UCSD-AML1 (cell line): ENCODE measurements around the gene CDKN1B.

Experiments
- DNase-seq: peaks from one replicate; lab custom pipeline; 2025; ENCODE audit not compliant: unreplicated experiment; lab: John Stamatoyannopoulos, UW

The CDKN1B gene

DNA sequence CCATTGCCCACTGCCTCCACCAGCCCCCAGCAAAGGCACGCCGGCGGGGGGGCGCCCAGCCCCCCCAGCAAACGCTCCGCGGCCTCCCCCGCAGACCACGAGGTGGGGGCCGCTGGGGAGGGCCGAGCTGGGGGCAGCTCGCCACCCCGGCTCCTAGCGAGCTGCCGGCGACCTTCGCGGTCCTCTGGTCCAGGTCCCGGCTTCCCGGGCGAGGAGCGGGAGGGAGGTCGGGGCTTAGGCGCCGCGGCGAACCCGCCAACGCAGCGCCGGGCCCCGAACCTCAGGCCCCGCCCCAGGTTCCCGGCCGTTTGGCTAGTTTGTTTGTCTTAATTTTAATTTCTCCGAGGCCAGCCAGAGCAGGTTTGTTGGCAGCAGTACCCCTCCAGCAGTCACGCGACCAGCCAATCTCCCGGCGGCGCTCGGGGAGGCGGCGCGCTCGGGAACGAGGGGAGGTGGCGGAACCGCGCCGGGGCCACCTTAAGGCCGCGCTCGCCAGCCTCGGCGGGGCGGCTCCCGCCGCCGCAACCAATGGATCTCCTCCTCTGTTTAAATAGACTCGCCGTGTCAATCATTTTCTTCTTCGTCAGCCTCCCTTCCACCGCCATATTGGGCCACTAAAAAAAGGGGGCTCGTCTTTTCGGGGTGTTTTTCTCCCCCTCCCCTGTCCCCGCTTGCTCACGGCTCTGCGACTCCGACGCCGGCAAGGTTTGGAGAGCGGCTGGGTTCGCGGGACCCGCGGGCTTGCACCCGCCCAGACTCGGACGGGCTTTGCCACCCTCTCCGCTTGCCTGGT lies at the start of gene CDKN1B:
Gene CDKN1B, plus strand, starts transcription at position 576 of the 793 bp plus-strand sequence. CDS start 472 bp downstream, outside the sequence.
- DNase-seq = peak; percentile 91

DNA sequence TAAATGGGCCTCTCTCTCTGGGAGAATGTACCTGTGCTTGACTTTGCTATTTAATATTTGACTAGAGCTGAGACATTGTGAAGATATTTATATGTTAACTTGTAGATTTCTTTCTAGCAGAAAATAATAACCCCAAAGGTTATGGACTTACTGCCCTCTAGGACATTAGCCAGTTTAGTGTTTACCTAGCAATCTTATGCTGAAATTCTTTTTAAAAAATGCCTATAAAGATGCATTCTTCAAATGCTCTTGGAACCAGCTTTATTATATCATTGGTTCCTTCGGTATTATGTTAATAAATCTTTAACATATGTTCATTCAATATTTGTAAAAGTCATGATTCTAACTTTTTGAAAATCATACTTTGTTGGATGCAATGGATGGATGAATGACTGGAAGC lies 49.2 kb upstream of the CDKN1B start:
- no peak for DNase-seq

DNA sequence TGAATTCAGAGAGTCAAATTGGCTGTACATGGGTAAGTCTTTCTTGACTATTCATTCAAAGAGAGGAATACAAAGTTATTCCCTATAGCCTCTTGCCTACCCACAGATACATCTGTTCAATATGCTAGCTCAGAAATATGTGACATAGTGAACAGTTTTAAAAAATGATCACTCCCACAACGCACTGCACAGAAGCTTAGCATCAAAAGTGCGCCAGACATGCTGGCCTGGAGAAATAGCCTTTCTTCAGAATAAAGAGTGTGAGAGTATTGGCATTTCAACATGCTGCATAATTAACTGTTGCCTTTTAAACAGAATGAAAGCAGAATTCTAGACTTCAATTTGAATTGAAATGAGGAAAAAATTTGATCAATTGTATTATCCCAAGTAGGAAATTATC lies 48.1 kb upstream of the CDKN1B start:
- no peak for DNase-seq

DNA sequence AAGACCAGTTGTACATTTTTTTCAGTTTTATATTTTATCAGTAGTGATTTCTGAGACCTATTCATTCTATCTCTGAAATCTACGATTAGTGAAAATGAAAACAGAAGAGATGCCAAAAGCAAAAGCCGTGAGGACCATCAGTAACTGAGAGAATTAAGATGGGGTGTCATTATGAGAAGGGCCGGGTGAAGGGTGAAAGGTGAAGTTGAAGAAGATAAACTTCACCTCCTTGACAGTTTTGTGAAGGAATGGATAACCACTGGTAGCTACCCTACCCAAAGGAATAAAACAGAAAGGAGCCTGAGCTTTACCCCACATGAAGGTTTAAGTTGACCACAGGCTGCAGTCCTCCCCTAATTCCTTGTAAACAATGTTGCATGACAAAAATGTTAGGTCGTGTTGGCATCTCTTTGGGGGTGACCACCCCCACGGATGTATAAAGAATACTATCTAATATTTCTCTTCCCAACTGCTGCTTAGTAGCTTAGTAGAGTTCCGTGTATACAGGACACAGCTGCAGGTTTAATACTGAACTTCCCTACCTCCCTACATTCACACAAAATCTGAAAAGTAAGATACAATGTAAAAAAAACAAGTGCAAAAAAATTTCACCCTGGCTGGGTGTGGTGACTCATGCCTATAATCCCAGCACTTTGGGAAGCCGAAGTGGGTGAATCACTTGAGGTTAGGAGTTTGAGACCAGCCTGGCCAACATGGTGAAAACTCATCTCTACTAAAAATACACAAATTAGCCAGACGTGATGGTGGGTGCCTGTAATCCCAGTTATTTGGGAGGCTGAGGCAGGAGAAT lies 45.1 kb upstream of the CDKN1B start:
- DNase-seq = no peak

DNA sequence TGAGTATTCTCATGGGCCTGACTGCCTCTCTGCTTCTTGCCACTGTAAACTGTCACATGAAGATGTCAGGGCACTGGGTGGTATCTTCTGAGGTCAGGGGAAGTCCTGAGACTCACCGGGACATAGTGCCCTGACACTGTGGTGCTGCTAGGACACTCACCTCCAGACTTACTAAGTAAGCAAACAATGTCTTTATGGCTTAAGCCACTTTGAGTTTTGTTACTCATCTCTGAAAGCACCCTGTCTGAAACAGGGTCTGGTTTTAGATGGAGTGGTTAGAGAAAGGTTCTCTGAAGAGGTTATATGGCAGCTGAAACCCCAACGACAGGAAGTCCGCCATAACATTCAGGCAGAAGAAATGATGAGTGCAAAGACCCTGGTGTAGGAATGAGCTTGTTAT lies 43.9 kb upstream of the CDKN1B start:
- no peak for DNase-seq

DNA sequence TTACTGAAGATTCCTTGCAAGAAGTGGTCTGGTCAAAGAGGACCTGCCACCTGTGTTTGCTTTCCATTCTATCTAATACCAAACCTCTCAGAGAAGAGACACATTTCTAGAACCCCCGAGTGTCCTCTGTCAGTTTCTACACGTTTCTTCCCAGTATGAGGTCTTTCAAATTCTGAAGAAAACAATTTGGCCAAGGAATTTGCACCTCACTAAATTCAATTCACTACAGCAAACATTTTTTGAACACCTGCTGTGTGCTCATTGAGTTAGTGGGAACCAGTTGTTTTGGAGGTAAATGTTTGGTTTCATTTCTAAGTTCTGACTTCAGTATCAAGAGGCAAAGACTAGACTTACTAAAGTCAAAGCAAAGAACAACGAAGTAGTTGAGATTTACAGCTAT lies 40.6 kb upstream of the CDKN1B start:
- no peak for DNase-seq

DNA sequence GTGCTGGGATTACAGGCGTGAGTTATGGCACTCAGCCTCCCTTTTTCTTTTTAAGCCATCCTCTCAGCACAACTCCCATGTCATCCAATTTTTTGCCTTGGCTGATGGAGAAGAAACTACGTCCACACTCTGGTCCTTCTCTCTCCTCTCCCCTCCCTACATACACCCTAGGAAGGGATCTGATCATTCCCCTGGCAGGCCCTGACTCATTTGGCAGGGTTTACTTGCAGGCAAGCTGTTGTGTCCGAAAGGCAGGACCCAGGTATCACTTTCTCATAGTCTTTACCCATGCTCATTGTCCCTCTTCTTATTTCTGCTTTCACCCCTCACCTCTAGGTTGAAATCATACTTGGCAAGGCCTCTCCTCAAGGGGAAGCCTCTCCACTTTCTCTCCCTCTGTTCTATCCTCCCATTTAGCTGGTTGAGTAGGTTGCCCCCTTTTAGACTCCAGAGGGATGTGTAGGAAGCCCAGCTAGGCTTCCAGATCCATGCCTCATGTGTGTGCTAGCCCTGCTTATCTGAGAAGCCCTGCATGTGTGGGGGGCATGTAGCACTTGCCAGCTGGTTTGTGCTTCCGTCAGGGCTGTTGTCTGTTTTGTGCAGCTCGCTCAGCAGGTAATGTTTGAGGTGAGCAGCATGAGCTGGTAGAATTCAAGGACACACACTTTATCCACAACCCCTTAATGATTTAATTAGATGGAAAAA lies 36.0 kb upstream of the CDKN1B start:
- no peak for DNase-seq

DNA sequence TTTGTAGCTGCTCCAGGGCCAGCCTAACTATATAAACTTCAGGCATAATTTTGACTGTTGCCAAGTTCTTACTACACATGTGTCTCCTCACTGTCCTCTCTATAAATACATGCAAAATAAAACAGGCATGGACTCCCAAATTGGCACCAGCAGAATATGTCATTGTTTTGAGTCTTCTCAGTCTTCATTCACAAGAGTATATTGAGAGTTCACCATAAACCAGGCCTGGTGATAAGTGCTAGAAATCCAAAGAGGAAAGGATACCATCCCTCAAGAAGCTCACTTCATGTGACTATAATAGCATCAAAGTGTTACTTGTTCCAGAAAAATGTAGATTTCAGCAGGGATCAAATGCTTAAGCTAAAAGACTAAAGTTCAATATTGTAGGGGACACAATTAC lies 34.9 kb upstream of the CDKN1B start:
- DNase-seq = no peak

DNA sequence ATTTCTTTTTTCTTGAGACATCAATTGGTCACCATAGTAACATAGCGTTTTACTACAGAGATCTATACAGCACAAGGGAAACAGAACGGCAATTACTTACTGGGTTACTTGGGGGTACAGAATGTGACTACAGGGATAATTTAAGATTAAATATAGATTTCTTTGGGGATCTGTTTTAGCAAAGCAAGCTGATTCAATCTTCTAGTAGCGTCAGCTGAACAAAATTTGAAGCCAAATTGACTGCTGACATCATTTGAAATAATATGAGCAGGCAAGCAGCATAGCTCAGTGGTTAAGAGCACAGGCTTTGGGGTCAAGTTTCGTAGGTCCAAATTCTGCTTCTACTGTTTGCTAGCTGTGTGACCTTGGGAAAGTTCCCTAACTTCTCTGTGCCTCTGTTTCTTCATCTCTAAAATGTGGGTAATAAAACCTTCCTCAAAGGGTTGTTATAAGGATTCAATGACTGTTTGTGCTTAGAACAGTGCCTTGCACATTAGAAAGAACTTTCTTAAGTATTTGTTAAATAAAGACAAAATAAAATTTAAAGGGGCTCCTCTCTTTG lies 34.0 kb upstream of the CDKN1B start:
- DNase-seq = no peak

DNA sequence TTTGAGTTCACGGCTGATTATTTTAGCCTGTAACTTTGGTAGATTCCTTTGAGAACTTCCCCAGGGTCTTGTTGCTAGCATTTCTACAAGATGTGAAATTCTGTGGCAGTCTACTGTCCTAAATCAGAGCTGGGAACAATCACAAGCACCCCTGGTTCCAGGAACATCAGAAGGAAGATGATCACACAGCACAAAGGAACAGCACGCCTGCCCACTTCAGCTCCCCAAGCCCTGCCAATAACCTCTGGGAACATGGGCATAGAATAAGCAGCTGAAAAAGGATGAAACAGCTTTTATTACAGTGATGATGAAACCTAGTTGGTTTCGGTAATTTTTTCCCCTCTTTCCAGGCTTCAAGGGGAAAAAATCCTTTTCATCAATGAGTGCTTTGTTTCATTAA lies 33.4 kb upstream of the CDKN1B start:
- DNase-seq = no peak

DNA sequence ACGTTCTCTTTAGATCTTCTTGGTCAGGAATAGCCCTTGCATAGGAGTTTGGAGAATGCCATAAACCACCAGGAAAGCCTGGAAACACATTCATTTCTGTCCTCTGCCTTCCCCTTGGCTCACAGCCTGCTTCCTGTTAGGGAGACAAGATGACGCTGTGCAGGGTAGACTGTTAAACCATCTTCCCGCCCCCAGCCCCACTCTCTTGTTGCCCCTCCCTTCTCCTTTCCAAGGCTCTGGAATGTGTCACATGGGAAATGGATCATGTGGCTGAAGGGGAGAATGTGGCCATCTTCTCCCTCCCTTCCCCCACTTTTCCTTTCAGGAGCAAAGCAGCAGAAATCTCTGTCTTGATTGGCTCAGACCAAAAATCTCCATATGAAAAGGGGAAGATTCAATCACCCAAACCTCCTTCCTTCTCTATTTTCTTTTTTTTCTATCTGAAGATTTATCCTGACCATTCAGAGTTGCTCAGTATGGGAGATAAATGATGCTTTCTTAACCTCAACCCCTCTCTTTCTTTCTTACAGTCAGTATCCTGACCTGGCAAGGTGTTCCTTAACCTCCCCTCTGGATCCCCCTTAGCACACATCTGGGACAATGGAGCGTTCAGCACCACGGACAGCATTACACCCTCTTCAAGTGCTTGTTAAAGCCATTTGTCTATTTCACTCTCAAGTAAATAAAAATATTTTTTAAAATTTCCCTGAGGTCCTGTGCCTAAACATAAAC lies 32.6 kb upstream of the CDKN1B start:
- no peak for DNase-seq

DNA sequence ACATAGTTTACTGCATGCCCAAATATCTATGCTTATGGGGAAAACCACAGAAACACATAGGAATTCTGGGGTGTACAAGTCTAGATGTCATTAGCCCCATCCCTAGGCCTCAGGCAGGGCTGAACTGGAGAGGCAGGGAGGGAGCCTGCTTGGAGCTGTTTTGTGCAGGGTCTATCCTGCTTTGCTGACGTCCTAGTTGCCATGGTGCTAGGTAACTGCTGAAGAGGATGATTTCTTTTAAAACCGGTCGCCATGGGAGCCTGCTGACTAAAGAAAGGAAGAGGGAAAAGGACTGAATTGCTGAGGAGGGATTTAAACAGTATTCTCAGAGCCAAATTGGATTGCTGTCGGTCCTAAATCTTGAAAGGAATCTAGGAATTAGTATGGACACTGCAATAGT lies 31.9 kb upstream of the CDKN1B start:
- no peak for DNase-seq

DNA sequence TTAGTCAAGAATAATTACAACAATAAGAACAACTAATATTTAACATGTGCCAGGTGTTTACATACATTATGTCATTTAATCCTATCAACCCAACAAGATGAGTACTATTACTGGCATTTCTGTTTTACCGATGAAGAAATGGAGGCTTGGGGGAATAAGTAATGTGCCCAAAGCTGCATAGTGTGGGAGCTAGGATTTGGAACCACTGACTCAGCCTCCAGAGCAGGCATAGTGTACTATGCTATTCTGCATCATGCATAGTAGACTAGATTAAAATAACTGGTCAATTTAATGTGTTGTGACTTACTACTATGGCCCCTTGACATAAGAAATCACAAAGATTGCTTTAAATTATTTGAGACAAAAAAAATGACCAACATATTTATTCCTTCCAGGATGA lies 30.7 kb upstream of the CDKN1B start:
- DNase-seq = no peak

DNA sequence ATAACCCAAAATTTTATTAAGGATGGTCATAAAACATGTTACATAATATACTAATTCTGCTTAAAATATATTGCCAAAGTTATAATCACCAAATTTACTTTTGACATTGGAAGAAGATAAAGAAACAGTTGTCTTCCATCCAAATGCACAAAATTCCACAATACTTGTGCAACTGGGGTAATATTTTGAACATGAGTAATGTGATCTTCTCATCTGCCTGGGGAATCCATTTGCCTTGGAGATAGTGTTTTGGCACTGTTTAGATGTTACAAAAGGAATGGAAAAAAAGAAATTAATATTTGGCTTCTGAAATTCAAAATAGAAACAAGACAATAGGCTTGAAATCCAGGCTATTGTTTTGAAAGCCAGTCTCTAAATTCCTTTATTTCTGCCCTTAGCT lies 30.2 kb upstream of the CDKN1B start:
- no peak for DNase-seq

DNA sequence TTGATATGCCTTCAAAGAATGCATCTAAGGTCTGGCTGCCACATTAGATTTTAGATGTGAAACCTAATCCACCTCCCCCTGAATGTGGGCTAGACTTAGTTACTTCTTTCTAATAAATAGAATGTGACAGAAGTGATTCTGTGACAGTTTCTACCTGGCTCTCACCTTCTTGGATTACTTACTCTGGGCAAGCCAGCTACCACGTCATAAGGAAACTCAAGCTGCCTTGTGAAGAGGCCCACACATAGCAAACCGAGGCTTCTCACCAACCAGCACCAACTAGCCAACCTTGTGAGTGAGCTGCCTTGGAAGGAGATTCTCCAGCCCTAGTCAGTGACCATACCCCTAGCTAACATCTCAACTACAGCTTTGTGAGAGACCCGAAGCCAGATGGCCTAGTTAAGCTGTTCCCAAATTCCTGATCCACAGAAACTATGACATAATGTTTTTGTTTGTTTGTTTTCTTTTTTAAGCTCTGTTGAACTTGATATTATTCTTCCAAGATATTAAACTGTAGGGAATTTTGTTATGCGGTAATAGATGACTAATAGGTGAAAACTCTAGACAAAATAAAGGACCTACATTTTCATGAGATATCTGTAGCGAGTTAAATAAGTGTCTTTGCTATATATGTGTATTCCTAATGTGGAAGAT lies 27.4 kb upstream of the CDKN1B start:
- no peak for DNase-seq

DNA sequence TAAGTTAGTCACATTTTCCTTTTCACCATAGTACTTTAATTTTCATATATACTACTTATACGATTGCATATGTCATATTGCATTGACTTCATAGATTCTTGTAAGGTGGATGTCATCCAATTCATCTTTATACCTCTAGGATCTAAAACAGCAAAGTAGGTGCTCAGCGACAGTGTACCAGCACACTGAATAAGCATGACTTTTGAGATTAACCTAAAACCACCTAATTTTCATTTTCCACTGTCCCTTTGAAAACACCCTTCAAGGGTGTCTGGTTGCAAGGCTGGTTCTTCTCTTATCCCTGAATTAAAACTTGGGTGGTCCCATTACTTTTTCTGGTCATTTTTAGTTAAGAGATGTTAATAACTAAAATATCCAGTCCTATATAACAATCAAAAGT lies 25.6 kb upstream of the CDKN1B start:
- DNase-seq = no peak

DNA sequence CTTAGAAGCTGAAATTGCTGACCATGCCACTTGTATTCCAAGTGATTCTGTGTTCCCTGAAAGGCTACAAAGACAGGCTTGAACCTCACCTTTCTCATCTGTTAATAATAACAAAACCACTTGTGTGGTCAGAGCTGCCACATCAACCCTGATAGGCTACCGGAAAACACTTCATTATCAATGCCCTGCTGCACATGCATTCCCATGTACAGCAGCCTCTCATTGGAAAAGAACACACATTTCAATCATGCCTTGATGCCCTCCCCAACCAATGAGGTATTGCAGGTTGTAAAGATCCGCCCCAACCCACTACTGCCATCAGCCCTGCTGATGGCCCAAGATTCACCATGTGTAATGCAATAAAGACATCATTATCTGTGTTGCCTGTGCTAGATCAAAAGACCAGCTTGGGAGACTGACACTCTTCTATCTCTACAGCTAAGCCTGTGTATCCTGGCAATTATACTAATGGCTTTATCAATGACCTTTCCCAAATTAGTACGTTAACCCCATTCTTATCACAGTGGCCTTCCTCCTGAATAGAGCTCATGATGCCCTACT lies 24.0 kb upstream of the CDKN1B start:
- DNase-seq = no peak

DNA sequence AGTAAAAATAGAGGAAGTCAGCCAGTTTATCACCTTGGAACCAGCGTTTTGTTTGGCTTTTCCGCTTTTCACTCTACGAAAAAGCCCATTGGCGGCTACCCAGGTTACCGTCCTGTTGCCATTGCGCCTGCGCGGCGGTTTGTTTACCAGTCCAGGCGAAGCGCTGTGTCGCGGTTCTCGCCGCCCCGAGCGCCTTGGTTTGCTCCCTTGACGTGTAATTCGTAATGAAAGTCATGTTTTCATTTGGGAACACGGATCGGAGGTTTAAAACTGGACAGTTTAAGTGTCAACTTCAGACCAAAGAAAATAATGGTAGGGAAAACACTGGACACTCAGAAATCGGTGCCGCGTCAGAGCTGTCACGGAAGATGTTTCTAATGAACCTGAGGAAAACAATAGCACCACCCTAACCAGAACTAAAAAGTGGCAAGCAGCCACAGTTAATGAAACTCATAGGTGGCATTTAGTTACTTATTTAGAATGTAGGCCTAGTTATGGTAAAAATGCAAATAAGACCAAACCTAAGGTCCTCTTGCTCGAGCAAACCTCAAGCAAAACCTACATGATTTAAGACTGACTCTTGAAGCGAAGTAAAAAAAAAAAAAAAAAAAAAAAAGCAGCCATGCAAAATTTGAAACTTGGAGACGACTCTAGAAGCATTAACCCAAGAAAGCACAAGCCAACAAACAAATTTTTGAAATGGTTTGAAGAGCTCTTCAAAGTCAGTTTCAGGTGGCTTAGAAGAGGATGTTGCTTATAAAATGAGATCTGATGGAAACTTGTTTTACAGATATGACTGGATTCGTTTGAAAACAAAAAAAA lies 20.4 kb upstream of the CDKN1B start:
- DNase-seq = peak; percentile 87

DNA sequence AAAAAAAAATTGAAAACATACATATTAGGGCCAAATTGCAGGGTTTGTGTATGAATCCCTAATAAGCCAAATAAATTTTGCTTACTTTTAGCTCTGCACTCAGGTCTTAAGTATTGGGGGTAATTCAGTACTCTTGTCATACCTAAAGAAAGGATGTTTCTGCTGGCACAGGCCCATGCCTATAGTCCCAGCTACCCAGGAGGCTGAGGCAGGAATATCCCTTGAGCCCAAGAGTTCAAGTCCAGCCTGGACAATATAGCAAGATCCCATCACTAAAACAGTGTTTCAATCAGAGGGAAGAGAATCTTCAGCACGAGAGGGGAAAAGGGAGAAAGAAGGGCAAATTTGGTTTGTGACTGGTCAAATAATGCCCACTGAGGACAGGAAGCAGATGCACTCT lies 17.8 kb upstream of the CDKN1B start:
- no peak for DNase-seq
